OCI-LY1 (cell line): ENCODE measurements around the gene DPM3.

Experiments used
- CTCF ChIP-seq: fragments of 200-600 bp; sonication (generic), shearing (Covaris generic); IDR thresholded peaks from 2 replicates; pipeline ENCODE4 v1.5.1; 2017; ENCODE audit warnings: mild to moderate bottlenecking, antibody characterized with exemption, low read length, moderate library complexity, mixed read lengths
- EZH2 ChIP-seq: fragments of 200-600 bp; sonication (generic), shearing (Covaris generic); IDR thresholded peaks from 2 replicates; pipeline ENCODE4 v1.8.0; 2017; ENCODE audit warnings: borderline replicate concordance, mixed run types, mild to moderate bottlenecking, antibody characterized with exemption, low read length, moderate library complexity, mixed read lengths

DNA sequence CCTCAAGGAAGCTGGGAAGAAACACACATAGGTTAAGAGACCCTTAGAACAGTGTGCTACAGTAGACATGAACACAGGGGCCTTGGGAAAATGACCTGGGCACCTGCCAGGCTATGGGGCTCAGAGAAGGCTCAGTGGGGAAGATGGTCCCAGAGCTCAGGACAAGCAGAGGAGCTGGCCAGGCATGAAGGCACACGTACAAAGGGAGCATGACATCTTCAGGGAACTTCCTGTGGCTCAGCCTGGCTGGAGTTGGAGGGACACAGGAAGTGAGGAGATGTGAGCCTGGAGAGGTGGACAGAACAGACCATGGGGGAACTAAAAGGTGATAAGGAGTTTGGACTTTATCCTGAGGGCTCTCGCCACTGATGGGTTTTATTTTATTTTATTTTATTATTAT lies 8.5 kb downstream of the DPM3 start:
- no peak for TF ChIP-seq CTCF
- TF ChIP-seq EZH2: no peak
